ENCODE results near the gene CLCA2. TPM values are rescaled to one million over a fixed set of nuclear protein-coding genes. Genes with fewer than 3 reads are reported as not detected.

CLCA2 gene
- total RNA-seq, 4 donors from 2014 or later, result 49.3 to 147 (median 112) TPM

- 77% methylated on average over 4 of the region's 4 CpGs for WGBS
- DNase-seq (ENCODE audit: low spot score in 2 of 2), result no peak
- H3K27me3 ChIP-seq, result no peaks in the 10 kb centered on the region
- peaks cover 4% of the 10 kb centered on the region for H3K4me1 ChIP-seq
- TF ChIP-seq CTCF (IDR thresholded peaks at IDR 0.05) (no peak), POLR2AphosphoS5 (IDR thresholded peaks at IDR 0.05) (no peak), EP300 (IDR thresholded peaks at IDR 0.05) (no peak), POLR2A (IDR thresholded peaks at IDR 0.05) (no peak)
- no peak overlapping the region for H3K27ac ChIP-seq
- H3K4me3 ChIP-seq, result no peak overlapping the region
- H3K9me3 ChIP-seq, result no peaks in the 10 kb centered on the region
- H3K36me3 ChIP-seq, result peaks cover 5% of the 10 kb centered on the region
These were observed 42.7 kb upstream of the CLCA2 start for GRCh38 chr1:86381223-86381622.

- WGBS, result 60% methylated on average over 1 of the region's 1 CpG
- no peak for TF ChIP-seq CTCF (IDR thresholded peaks at IDR 0.05)
- TF ChIP-seq POLR2AphosphoS5 (IDR thresholded peaks at IDR 0.05), result no peak
- no peak for TF ChIP-seq POLR2A (IDR thresholded peaks at IDR 0.05)
- no peak for TF ChIP-seq EP300 (IDR thresholded peaks at IDR 0.05)
These were observed 41.1 kb upstream of the CLCA2 start for GRCh38 chr1:86382878-86383277.

GRCh38 chr1:86387916-86388627 is 35.9 kb upstream of the CLCA2 start:
- Histone ChIP-seq H3K9me3 (no peaks in the 10 kb centered on the region), H3K4me3 (no peak overlapping the region), H3K36me3 (no peaks in the 10 kb centered on the region), H3K27me3 (no peaks in the 10 kb centered on the region), H3K4me1 (no peaks in the 10 kb centered on the region), H3K27ac (no peak overlapping the region)
- 94% methylated on average over 3 of the region's 3 CpGs for WGBS
- DNase-seq (ENCODE audit: low spot score in 2 of 2), result no peak
- TF ChIP-seq EP300 (IDR thresholded peaks at IDR 0.05) (no peak), POLR2AphosphoS5 (IDR thresholded peaks at IDR 0.05) (no peak), CTCF (IDR thresholded peaks at IDR 0.05) (no peak), POLR2A (IDR thresholded peaks at IDR 0.05) (no peak)

More at GRCh38 chr1:86382878-86383277, 41.1 kb upstream of the CLCA2 start:
- H3K9me3 ChIP-seq, result no peaks in the 10 kb centered on the region
- no peaks in the 10 kb centered on the region for H3K36me3 ChIP-seq
- peaks cover 4% of the 10 kb centered on the region for H3K4me1 ChIP-seq
- H3K27ac ChIP-seq, result no peak overlapping the region
- H3K27me3 ChIP-seq, result no peaks in the 10 kb centered on the region
- no peak overlapping the region for H3K4me3 ChIP-seq
- DNase-seq (ENCODE audit: low spot score in 2 of 2), result no peak

GRCh38 chr1:86388777-86389176 is 35.2 kb upstream of the CLCA2 start:
- no peak for DNase-seq (ENCODE audit: low spot score in 2 of 2)
- H3K27me3 ChIP-seq, result no peaks in the 10 kb centered on the region

More at GRCh38 chr1:86388777-86389176, 35.2 kb upstream of the CLCA2 start:
- H3K4me1 ChIP-seq, result peaks cover 3% of the 10 kb centered on the region
- H3K4me3 ChIP-seq, result no peak overlapping the region
- TF ChIP-seq CTCF (IDR thresholded peaks at IDR 0.05) (no peak), EP300 (IDR thresholded peaks at IDR 0.05) (no peak), POLR2AphosphoS5 (IDR thresholded peaks at IDR 0.05) (no peak), POLR2A (IDR thresholded peaks at IDR 0.05) (no peak)
- no peaks in the 10 kb centered on the region for H3K9me3 ChIP-seq
- H3K36me3 ChIP-seq, result no peaks in the 10 kb centered on the region
- H3K27ac ChIP-seq, result no peak overlapping the region

All from suprapubic skin (tissue), 4 donors.